Memory B cell (primary cell): ENCODE measurements around the gene RASSF5.
A peak's percentile ranks its signal among the peaks of the same experiment; 100 is the strongest.

Experiments
- ATAC-seq: fragments of 150-1000 bp; cut with Tn5 transposase; 2 replicates; pipeline ENCODE4 v1.10.0; 2021; ENCODE audit warnings: low read depth, mild to moderate bottlenecking, moderate library complexity
- DNase-seq, 2 donors: peaks; one replicate each; pipeline ENCODE4 v3.0.0; 2022; ENCODE audit warnings: low spot score in 2 of 2
- H3K27ac Mint-ChIP-seq: one replicate; pipeline ENCODE4 v1.8.0; 2022; ENCODE audit warnings: mild to moderate bottlenecking, moderate library complexity, mixed read lengths
- H3K27me3 Mint-ChIP-seq: one replicate; pipeline ENCODE4 v1.8.0; 2022; ENCODE audit warnings: mixed read lengths
- H3K36me3 Mint-ChIP-seq: one replicate; pipeline ENCODE4 v1.8.0; 2022; ENCODE audit warnings: mild to moderate bottlenecking, mixed read lengths
- H3K4me1 Mint-ChIP-seq: one replicate; pipeline ENCODE4 v1.8.0; 2022; ENCODE audit warnings: mixed read lengths
- H3K4me3 Mint-ChIP-seq: one replicate; pipeline ENCODE4 v1.8.0; 2022; ENCODE audit warnings: mild to moderate bottlenecking, moderate library complexity, mixed read lengths
- H3K9me3 Mint-ChIP-seq: one replicate; pipeline ENCODE4 v1.8.0; 2022; ENCODE audit warnings: mixed read lengths

RASSF5 gene, protein sequence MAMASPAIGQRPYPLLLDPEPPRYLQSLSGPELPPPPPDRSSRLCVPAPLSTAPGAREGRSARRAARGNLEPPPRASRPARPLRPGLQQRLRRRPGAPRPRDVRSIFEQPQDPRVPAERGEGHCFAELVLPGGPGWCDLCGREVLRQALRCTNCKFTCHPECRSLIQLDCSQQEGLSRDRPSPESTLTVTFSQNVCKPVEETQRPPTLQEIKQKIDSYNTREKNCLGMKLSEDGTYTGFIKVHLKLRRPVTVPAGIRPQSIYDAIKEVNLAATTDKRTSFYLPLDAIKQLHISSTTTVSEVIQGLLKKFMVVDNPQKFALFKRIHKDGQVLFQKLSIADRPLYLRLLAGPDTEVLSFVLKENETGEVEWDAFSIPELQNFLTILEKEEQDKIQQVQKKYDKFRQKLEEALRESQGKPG

DNA sequence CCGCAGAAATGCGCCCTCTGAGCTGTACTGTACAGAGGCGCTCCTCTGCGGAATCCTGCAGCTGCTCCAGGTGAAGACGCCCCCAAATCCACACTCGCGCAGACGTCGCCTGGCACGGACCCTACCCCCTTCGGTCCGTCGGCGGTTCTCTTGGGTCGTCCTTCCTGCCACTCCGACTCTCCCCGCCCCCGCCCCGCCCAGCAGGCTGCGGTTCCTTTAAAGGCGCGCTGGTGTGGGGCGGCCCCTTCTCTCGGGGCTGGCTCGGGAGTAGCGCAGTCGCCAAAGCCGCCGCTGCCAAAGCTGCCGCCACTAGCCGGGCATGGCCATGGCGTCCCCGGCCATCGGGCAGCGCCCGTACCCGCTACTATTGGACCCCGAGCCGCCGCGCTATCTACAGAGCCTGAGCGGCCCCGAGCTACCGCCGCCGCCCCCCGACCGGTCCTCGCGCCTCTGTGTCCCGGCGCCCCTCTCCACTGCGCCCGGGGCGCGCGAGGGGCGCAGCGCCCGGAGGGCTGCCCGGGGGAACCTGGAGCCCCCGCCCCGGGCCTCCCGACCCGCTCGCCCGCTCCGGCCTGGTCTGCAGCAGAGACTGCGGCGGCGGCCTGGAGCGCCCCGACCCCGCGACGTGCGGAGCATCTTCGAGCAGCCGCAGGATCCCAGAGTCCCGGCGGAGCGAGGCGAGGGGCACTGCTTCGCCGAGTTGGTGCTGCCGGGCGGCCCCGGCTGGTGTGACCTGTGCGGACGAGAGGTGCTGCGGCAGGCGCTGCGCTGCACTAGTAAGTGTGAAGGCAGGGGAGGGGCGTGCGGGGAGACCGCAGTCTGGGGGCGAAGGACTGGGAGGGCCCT is at the start of gene RASSF5:
Gene RASSF5, plus strand, starts transcription at position 248 of the 846 bp plus-strand sequence. Its CDS starts 72 bp downstream, at position 320.
- Mint-ChIP-seq H3K27me3 (peaks cover 15% of the 10 kb centered on the region), H3K36me3 (no peaks in the 10 kb centered on the region), H3K27ac (peak within 1 kb of the TSS; percentile 70), H3K4me1 (peaks cover 11% of the 10 kb centered on the region), H3K9me3 (no peaks in the 10 kb centered on the region), H3K4me3 (peak within 1 kb of the TSS; percentile 81)
- DNase-seq (peak; percentile 70 to 72), ATAC-seq (peak; percentile 90)

DNA sequence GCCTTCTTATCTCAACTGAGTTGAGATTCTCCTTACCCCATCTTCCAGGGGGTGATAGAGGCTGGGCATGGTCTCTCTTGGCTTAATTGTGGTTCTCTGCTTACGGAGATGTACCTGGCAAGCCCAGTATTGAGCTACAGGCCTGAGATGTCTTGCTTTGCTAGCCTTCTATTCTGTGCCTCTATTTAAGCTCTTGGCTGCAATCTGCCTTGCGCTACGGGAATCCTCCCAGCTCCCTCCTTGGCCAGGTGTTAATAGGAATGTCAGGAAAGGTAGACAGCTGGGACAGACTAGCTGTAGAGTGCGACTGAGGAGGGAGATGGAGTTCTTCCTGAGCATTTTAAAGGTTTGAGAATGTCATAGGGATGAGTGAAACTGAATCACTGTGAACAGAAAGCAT is 47.6 kb upstream of the RASSF5 start:
- no peaks in the 10 kb centered on the region for H3K27me3 Mint-ChIP-seq
- H3K36me3 Mint-ChIP-seq, result peaks cover 7% of the 10 kb centered on the region

DNA sequence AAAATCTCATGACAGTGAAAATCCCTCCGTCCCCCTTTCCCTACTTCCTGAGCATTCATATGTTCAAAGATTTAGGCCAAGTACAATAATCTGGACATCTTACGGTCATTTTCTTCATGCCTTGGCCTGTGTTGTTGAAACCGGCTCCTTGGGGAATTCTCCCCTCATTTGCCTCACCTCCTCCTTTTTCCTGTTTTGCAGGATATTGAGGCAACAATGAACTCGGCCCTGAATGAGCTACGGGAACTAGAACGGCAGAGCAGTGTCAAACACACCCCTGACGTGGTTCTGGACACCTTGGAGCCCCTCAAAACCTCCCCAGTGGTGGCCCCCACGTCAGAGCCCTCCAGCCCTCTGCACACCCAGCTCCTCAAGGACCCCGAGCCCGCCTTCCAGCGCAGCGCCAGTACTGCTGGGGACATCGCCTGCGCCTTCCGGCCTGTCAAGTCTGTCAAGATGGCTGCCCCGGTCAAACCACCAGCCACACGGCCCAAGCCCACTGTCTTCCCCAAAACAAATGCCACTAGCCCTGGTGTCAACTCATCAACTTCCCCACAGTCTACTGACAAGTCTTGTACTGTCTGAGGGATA is 46.4 kb upstream of the RASSF5 start:
- ATAC-seq (no peak), DNase-seq (no peak)
- Mint-ChIP-seq H3K27me3 (no peaks in the 10 kb centered on the region), H3K4me3 (no peak overlapping the region), H3K9me3 (no peaks in the 10 kb centered on the region), H3K4me1 (peaks cover under 1% of the 10 kb centered on the region), H3K36me3 (peaks cover 2% of the 10 kb centered on the region), H3K27ac (no peak overlapping the region)

More for the DNA sequence above, 47.6 kb upstream of the RASSF5 start:
- Mint-ChIP-seq H3K9me3 (no peaks in the 10 kb centered on the region), H3K27ac (peak overlapping the region; percentile 8), H3K4me3 (no peak overlapping the region), H3K4me1 (no peaks in the 10 kb centered on the region)
- DNase-seq (no peak), ATAC-seq (no peak)

DNA sequence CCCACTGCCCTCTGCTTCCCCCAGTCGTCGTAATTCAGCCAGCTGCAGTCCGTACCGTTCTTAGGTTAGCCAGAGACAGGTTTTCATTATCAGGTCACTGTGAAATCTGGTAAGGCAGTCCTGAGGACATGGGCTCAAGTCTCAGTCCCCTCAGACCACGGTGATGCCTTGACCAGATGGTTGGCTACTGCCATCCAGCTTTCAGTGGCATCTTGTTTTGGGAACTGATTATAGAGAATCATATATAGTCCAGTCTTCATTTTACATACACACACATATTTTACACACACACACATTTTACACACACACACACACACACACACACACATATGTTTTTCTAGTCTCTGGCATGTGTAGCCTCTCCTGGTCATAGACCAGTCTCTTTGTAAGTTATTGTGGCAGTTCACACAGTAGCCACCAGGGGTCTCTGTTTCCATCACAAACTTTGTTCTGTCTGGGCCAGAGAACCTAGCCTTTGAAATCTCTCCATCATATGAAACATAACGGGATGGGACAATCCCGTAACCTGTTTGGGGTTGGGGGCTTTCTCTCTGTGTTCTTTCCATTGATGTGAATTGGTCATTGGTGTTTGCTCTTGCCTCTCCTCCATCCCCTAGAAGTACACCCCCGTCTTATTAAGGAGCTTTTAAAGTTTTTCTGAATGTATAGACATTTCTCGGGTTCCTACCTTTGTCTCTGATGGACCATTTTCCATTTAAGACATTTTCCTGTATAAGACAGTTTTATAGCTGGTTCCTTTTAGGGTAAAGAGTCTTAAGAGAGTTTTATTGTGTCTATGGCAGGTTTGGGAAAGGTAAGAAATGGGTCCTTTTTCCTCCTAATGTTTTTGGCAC is 45.5 kb upstream of the RASSF5 start:
- Mint-ChIP-seq H3K9me3 (no peaks in the 10 kb centered on the region), H3K36me3 (peaks cover 2% of the 10 kb centered on the region), H3K4me1 (peaks cover 9% of the 10 kb centered on the region), H3K27me3 (no peaks in the 10 kb centered on the region), H3K4me3 (no peak overlapping the region), H3K27ac (no peak overlapping the region)
- ATAC-seq (peak; percentile 77), DNase-seq (peak; percentile 71 to 76)

DNA sequence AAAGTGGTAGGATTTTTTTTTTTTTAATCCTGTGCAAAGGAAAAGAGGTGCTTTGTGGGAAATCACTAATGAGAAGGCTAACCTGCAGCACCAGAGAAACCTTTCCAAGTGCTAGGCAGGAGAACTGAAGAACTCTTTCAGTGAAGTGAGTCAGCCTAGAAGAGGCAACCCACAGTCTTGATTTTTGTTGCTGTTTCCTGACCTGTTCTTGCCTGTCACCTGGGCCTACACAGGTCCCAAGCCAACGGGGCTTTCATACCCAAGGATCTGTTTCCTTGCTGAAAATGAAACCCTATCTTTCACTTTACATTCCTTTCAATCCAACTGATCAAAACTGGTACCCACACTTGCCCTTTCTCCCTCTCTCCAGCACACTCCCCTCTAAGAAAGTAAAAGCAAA is 44.2 kb upstream of the RASSF5 start:
- no peak for DNase-seq
- ATAC-seq, result no peak
- Mint-ChIP-seq H3K36me3 (peaks cover 2% of the 10 kb centered on the region), H3K4me1 (peaks cover 20% of the 10 kb centered on the region), H3K27me3 (no peaks in the 10 kb centered on the region), H3K9me3 (no peaks in the 10 kb centered on the region), H3K27ac (peak overlapping the region; percentile 73), H3K4me3 (no peak overlapping the region)

DNA sequence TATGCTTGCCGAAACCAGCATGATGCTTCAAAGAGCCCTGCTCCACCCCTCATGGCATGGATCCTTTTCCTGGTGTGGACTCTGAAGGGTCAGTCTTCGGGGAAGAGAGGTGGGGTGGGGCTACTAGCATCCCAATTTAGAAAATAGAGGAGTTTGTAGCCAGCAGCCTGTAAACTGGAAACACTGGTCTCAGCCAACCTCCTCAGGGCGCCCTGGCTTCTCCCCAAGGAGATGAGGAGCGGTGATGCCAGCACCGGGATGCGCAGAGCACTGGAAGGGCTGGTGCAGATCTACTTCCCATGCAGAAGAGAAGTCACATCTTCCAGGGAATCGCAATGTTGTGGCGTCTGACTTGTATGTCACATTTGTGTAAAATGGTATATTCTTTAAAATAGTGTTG is 43.4 kb upstream of the RASSF5 start:
- no peak for DNase-seq
- Mint-ChIP-seq H3K27me3 (no peaks in the 10 kb centered on the region), H3K36me3 (peaks cover 2% of the 10 kb centered on the region), H3K4me1 (peaks cover 26% of the 10 kb centered on the region), H3K27ac (no peak overlapping the region), H3K4me3 (no peak overlapping the region), H3K9me3 (no peaks in the 10 kb centered on the region)
- no peak for ATAC-seq

DNA sequence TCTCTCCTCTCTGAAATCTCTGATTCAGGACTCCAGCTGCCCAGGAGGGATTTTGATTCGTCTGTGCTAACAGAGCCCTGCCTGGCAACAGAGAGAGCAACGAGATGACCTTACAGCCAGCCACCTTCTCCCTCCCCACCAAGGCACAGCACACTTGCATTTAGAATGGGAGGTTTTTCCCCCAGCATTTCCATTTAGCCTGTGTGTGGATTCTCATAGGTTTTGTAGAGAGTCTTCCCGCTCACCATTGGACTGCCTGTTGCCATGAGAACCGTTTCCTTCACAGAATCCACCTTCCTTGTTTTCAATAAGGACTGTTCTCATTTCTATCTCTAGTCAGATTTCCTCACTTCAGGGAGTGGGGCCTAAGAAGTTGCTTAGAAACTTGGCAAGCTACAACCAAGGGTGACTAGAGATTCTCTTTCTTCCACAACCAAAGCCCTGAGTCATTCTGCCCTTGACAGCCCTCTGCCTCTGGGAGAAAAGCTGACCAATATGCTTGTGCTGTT is 42.8 kb upstream of the RASSF5 start:
- Mint-ChIP-seq H3K9me3 (no peaks in the 10 kb centered on the region), H3K27ac (peak overlapping the region; percentile 71), H3K4me1 (peaks cover 26% of the 10 kb centered on the region), H3K27me3 (no peaks in the 10 kb centered on the region), H3K36me3 (peaks cover 2% of the 10 kb centered on the region), H3K4me3 (no peak overlapping the region)
- DNase-seq (no peak), ATAC-seq (no peak)

DNA sequence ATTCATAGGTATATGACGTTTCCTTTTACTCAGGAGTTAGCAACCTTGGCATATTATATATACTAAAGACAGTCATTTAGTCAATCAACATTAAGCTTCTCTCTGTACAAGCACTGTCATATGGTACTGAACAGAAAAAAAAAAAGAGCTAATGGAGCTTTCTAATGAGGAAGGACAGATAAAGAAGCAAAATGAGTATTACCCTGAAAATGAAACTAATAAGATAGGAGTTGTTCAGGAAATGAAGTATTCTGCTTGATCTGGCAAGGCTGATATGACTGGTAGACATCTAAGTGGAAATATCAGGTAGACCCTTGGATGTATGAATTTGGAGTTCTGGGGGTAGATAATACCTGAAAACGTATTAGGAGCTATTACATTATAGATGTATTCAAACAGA is 41.4 kb upstream of the RASSF5 start:
- peak; percentile 32 for ATAC-seq
- peak overlapping the region; percentile 73 for H3K27ac Mint-ChIP-seq
- H3K4me3 Mint-ChIP-seq, result peak overlapping the region; percentile 82
- peaks cover 2% of the 10 kb centered on the region for H3K36me3 Mint-ChIP-seq
- no peaks in the 10 kb centered on the region for H3K9me3 Mint-ChIP-seq
- H3K27me3 Mint-ChIP-seq, result no peaks in the 10 kb centered on the region
- DNase-seq, result no peak
- H3K4me1 Mint-ChIP-seq, result peaks cover 33% of the 10 kb centered on the region

DNA sequence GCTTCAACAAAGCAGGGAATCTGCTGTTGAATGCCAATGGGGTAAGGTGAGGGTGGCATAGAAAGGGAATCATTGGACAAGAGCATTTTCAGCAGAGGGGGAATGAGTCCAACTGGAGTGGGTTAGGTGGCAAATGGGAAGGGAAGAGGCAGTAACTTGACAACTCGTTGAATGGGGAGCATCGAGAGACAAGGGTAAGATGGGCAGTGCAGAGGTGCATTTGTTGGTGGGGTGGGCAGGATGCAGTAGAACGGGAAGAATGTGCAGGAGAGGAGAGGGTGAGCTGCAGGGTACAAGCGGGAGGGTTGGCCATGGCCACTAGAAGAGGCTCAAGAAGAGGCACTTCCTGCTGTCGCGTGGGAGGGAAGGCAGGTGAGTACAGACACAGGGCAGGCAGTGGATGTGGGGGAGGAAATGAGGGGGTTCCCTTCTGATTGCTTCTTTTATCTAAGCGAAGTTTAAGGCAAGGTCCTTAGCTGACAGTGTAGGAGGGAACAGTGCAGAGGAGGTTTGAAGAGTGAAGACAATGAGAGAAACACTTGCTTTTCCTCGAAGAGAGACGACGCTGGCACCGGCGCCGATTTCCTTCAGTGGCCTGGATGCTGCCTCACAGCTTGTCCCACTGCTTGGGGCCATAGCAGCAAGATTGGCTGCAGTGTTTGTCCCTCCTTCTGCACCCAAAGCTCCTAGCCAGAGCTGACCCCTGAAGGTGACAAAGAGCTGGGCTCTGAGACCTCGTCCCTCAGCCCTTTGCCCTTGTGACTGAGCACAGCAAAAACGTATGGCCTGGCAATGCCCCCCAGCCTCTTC is 40.3 kb upstream of the RASSF5 start:
- Mint-ChIP-seq H3K4me3 (peak overlapping the region; percentile 50), H3K9me3 (no peaks in the 10 kb centered on the region)
- no peak for DNase-seq

DNA sequence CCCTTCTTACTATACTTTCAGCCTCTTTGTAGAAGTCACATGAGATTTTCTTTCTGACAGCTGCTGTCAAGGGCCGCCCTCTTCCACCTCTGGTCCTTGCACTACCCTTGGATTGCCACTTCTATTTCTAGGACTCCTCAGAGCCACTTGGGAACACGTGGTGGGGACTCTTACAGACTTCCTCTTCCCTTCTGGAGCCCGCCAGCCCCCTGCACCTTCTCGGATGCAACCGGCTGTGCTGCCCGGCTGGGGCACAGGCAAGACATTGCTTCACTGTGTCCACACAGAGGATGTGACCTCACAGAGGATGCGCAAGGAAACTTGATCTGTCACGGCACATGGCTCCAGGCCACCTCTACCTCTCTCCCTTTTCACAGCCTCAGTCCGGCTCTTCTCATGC is 39.4 kb upstream of the RASSF5 start:
- Mint-ChIP-seq H3K27me3 (no peaks in the 10 kb centered on the region), H3K4me1 (peaks cover 47% of the 10 kb centered on the region)

More for the DNA sequence above, 40.3 kb upstream of the RASSF5 start:
- Mint-ChIP-seq H3K27me3 (no peaks in the 10 kb centered on the region), H3K4me1 (peaks cover 41% of the 10 kb centered on the region), H3K36me3 (no peaks in the 10 kb centered on the region), H3K27ac (no peak overlapping the region)
- ATAC-seq, result no peak

DNA sequence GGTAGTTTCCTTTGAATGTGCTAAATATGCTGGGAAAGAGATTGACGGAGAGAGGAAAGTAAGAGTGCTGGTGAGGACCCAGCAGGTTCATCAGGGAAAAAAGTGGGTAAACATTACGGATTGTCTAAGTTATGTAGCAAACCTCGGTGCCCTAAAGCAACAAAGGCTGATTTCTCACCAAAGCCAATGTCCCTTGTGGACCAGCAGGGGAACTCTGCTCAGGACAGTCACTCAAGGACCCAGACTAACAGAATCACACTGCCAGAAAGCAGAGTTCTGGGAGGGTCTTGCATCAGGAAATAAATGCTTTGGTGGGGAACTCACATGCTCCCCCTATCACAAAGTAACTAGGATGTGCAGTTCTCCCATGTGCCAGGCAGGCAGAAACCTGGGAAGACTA is 38.8 kb upstream of the RASSF5 start:
- H3K27me3 Mint-ChIP-seq, result no peaks in the 10 kb centered on the region

More for the DNA sequence above, 39.4 kb upstream of the RASSF5 start:
- ATAC-seq, result peak; percentile 16
- no peak for DNase-seq
- Mint-ChIP-seq H3K27ac (peak overlapping the region; percentile 80), H3K9me3 (no peaks in the 10 kb centered on the region), H3K36me3 (no peaks in the 10 kb centered on the region), H3K4me3 (peak overlapping the region; percentile 85)

DNA sequence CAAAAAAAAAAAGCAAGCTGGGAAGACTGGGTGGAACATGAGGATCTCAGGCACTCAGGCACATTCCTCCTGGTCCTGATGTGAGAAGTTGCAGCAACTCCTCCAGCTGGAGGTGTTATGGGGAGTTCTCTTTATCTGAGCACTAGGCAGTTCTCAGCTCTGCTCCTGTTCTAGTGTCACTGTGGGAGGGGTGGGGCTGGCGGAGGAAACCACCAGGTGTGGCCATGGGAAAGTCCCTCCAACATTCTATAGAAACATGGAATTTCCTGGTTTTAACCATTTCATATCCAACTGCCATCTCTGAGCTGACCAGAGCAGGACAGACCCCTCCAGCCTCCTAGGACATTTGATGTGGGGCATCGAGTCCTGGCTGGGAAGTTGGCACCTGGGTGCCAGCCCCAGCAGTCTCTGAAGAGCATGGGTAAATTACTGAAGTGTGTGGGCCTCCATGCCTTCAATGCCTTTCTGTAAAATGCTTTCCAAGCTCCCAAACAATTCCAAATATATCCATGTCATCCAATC is 37.9 kb upstream of the RASSF5 start:
- Mint-ChIP-seq H3K36me3 (peaks cover 8% of the 10 kb centered on the region), H3K27me3 (no peaks in the 10 kb centered on the region), H3K27ac (peak overlapping the region; percentile 87), H3K4me3 (peak overlapping the region; percentile 85), H3K4me1 (peaks cover 50% of the 10 kb centered on the region), H3K9me3 (no peaks in the 10 kb centered on the region)
- ATAC-seq, result peak; percentile 16
- DNase-seq, result no peak

More for the DNA sequence above, 38.8 kb upstream of the RASSF5 start:
- peak overlapping the region; percentile 80 for H3K27ac Mint-ChIP-seq
- H3K4me1 Mint-ChIP-seq, result peaks cover 50% of the 10 kb centered on the region
- H3K9me3 Mint-ChIP-seq, result no peaks in the 10 kb centered on the region
- H3K4me3 Mint-ChIP-seq, result peak overlapping the region; percentile 85
- DNase-seq, result no peak
- ATAC-seq, result no peak
- peaks cover 3% of the 10 kb centered on the region for H3K36me3 Mint-ChIP-seq
